OCI-LY1 (cell line): ENCODE data around the gene DCAF7.

ENCODE experiments used
- H2AFZ ChIP-seq: fragments of 200-600 bp; sonication (generic), shearing (Covaris generic); 2 replicates; pipeline ENCODE4 v1.6.0; 2014; ENCODE audit warnings: antibody characterized with exemption, mild to moderate bottlenecking, low read length
- H3F3A ChIP-seq: fragments of 200-600 bp; sonication (generic), shearing (Covaris generic); 2 replicates; pipeline ENCODE4 v1.6.0; 2014; ENCODE audit warnings: mild to moderate bottlenecking, antibody characterized with exemption, low read length, moderate library complexity; ENCODE audit not compliant: insufficient read depth
- H3K27ac ChIP-seq: fragments of 200-600 bp; sonication (generic); 2 replicates; pipeline ENCODE4 v1.5.1; 2014; ENCODE audit warnings: low read length, mixed run types, mild to moderate bottlenecking, low read depth; ENCODE audit not compliant: poor library complexity, severe bottlenecking
- H3K27me3 ChIP-seq: fragments of 200-600 bp; sonication (generic); 2 replicates; pipeline ENCODE4 v1.6.0; 2014; ENCODE audit warnings: antibody characterized with exemption, mild to moderate bottlenecking, low read length, moderate library complexity; ENCODE audit not compliant: insufficient read depth
- H3K36me3 ChIP-seq: fragments of 200-600 bp; sonication (generic); 2 replicates; pipeline ENCODE4 v1.6.1; 2014; ENCODE audit warnings: mild to moderate bottlenecking, antibody characterized with exemption, low read length, moderate library complexity, mixed read lengths; ENCODE audit not compliant: insufficient read depth
- H3K4me1 ChIP-seq: fragments of 200-600 bp; sonication (generic); 2 replicates; pipeline ENCODE4 v1.5.1; 2014; ENCODE audit warnings: mild to moderate bottlenecking, low read length, moderate library complexity; ENCODE audit not compliant: insufficient read depth, severe bottlenecking
- H3K4me2 ChIP-seq: fragments of 200-600 bp; sonication (generic), shearing (Covaris generic); 2 replicates; pipeline ENCODE4 v1.6.1; 2014; ENCODE audit warnings: low read length
- H3K4me3 ChIP-seq: fragments of 200-600 bp; sonication (generic); 2 replicates; pipeline ENCODE4 v1.5.1; 2014; ENCODE audit warnings: low read length, low read depth, mild to moderate bottlenecking, mixed read lengths; ENCODE audit not compliant: poor library complexity, severe bottlenecking
- H3K79me2 ChIP-seq: fragments of 200-600 bp; shearing (Covaris generic); 2 replicates; pipeline ENCODE4 v1.6.1; 2016; ENCODE audit warnings: mixed run types, low read length, mixed read lengths; ENCODE audit not compliant: insufficient read depth
- H3K9ac ChIP-seq: fragments of 200-600 bp; sonication (generic), shearing (Covaris generic); 2 replicates; pipeline ENCODE4 v1.6.1; 2014; ENCODE audit warnings: mild to moderate bottlenecking, low read length, mixed read lengths
- H3K9me2 ChIP-seq: fragments of 200-600 bp; sonication (generic), shearing (Covaris generic); 2 replicates; pipeline ENCODE4 v1.6.1; 2014; ENCODE audit warnings: low read depth, mild to moderate bottlenecking, low read length, mixed read lengths
- H3K9me3 ChIP-seq: fragments of 200-600 bp; shearing (Covaris generic); 2 replicates; pipeline ENCODE4 v1.6.1; 2014; ENCODE audit warnings: low read length, mixed read lengths
- H4K20me1 ChIP-seq: fragments of 200-600 bp; sonication (generic), shearing (Covaris generic); 2 replicates; pipeline ENCODE4 v1.6.0; 2016; ENCODE audit warnings: mild to moderate bottlenecking, low read length; ENCODE audit not compliant: insufficient read depth
- CTCF ChIP-seq: fragments of 200-600 bp; sonication (generic), shearing (Covaris generic); IDR thresholded peaks from 2 replicates; pipeline ENCODE4 v1.5.1; 2017; ENCODE audit warnings: mild to moderate bottlenecking, antibody characterized with exemption, low read length, moderate library complexity, mixed read lengths
- EZH2 ChIP-seq: fragments of 200-600 bp; sonication (generic), shearing (Covaris generic); IDR thresholded peaks from 2 replicates; pipeline ENCODE4 v1.8.0; 2017; ENCODE audit warnings: borderline replicate concordance, mixed run types, mild to moderate bottlenecking, antibody characterized with exemption, low read length, moderate library complexity, mixed read lengths

Gene DCAF7

DNA sequence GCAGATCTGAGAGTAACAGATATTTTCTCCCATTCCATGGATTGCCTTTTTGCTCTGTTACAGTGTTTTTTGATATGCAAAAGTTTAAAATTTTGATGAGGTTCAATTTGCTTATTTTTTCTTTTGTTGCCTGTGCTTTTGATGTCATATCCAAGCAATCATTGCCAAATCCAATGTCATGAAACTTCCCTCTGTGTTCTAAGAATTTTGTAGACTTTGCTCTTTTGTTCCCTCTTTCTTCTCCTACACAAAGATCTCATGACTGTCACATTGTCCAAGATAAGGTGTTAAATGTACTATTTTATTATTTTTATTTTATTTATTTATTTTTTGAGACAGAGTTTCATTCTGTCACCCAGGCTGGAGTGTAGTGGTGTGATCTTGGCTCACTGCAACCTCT is 46.0 kb upstream of the DCAF7 start:
- H4K20me1 ChIP-seq, result no peaks in the 10 kb centered on the region
- no peaks in the 10 kb centered on the region for H3F3A ChIP-seq
- H3K27ac ChIP-seq, result no peak overlapping the region
- no peak overlapping the region for H3K4me3 ChIP-seq
- H3K4me1 ChIP-seq, result no peaks in the 10 kb centered on the region
- TF ChIP-seq CTCF (no peak), EZH2 (no peak)
- H3K9ac ChIP-seq, result no peak overlapping the region
- H3K4me2 ChIP-seq, result no peak overlapping the region
- no peaks in the 10 kb centered on the region for H3K9me3 ChIP-seq
- no peaks in the 10 kb centered on the region for H3K9me2 ChIP-seq
- H3K79me2 ChIP-seq, result no peaks in the 10 kb centered on the region
- no peak overlapping the region for H2AFZ ChIP-seq
- no peaks in the 10 kb centered on the region; the same call in 1 of the 2 replicates for H3K36me3 ChIP-seq
- peaks cover 13% of the 10 kb centered on the region; the same call in 1 of the 2 replicates for H3K27me3 ChIP-seq

GRCh38 chr17:63505341-63505740 is 44.9 kb upstream of the DCAF7 start:
- TF ChIP-seq EZH2, result no peak
- TF ChIP-seq CTCF, result no peak
- H4K20me1 ChIP-seq, result no peaks in the 10 kb centered on the region
- no peaks in the 10 kb centered on the region for H3K9me3 ChIP-seq
- H3K4me1 ChIP-seq, result no peaks in the 10 kb centered on the region
- H3K36me3 ChIP-seq, result no peaks in the 10 kb centered on the region; the same call in 1 of the 2 replicates
- H3K4me3 ChIP-seq, result no peak overlapping the region
- H3K9ac ChIP-seq, result no peak overlapping the region
- H3K9me2 ChIP-seq, result no peaks in the 10 kb centered on the region
- H3K79me2 ChIP-seq, result no peaks in the 10 kb centered on the region
- peaks cover 13% of the 10 kb centered on the region; the same call in 1 of the 2 replicates for H3K27me3 ChIP-seq
- H3K4me2 ChIP-seq, result no peak overlapping the region
- no peak overlapping the region for H3K27ac ChIP-seq
- H2AFZ ChIP-seq, result no peak overlapping the region
- no peaks in the 10 kb centered on the region for H3F3A ChIP-seq

DNA sequence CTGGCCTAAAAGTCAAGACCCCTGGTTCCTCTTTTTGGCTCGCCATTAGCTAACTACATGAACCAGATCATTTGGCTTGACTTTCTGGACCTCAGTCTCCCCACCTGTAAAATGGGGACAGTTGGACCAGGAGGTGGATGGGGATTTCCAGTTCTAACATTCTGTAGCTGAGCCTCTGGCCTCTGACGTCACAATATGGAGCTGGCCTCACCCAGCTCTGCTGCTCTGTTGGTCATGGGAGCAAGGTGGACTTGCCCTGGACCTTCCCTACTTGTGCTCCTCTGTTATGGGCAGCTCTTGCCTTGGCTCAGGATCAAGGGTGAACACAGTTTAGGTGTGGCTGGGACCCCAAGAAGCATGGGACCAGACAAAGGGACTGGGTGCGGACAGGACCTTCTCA is 43.6 kb upstream of the DCAF7 start:
- TF ChIP-seq CTCF (no peak), EZH2 (no peak)
- Histone ChIP-seq H2AFZ (no peak overlapping the region), H3F3A (no peaks in the 10 kb centered on the region), H3K4me1 (no peaks in the 10 kb centered on the region), H3K27ac (no peak overlapping the region), H3K4me3 (no peak overlapping the region), H3K27me3 (peaks cover 13% of the 10 kb centered on the region; the same call in 1 of the 2 replicates), H3K9me2 (no peaks in the 10 kb centered on the region), H3K79me2 (no peaks in the 10 kb centered on the region), H3K4me2 (no peak overlapping the region), H4K20me1 (no peaks in the 10 kb centered on the region), H3K9ac (no peak overlapping the region), H3K36me3 (no peaks in the 10 kb centered on the region; the same call in 1 of the 2 replicates), H3K9me3 (no peaks in the 10 kb centered on the region)
